GM21447 (cell line): ENCODE data around the gene POGK.

Source experiments
- ATAC-seq: cut with Tn5 transposase; IDR thresholded peaks from one replicate; pipeline ENCODE4 v1.9.1; 2021; ENCODE audit not compliant: unreplicated experiment

The POGK gene

GRCh38 chr1:166900987-166901386 lies 61.7 kb downstream of the POGK start:
- no peak for ATAC-seq

GRCh38 chr1:166902279-166902678 lies 63.0 kb downstream of the POGK start:
- ATAC-seq: no peak

- no peak for ATAC-seq
Measured at GRCh38 chr1:166903232-166903631, 64.0 kb downstream of the POGK start.

GRCh38 chr1:166905136-166905535 lies 65.9 kb downstream of the POGK start:
- ATAC-seq: no peak

- no peak for ATAC-seq
Measured at GRCh38 chr1:166905900-166906299, 66.6 kb downstream of the POGK start.
